ENCODE data around the gene CARD14. TPM values are rescaled to one million over a fixed set of nuclear protein-coding genes. Genes with fewer than 3 reads are reported as not detected.
A peak's percentile ranks its signal among the peaks of the same experiment; 100 is the strongest.

CARD14 gene
- total RNA-seq, 1 donor from 2014 or later = 0.64 TPM

GRCh38 chr17:80251966-80252365 is 82.1 kb downstream of the CARD14 start:
- H3K27ac Mint-ChIP-seq (ENCODE audit: unreplicated experiment) = no peak overlapping the region

GRCh38 chr17:80252871-80253270 is 83.0 kb downstream of the CARD14 start:
- Mint-ChIP-seq H3K36me3 (ENCODE audit: low read depth, unreplicated experiment) (peaks cover 3% of the 10 kb centered on the region), H3K27ac (ENCODE audit: unreplicated experiment) (no peak overlapping the region), H3K9me3 (ENCODE audit: unreplicated experiment) (no peaks in the 10 kb centered on the region), H3K27me3 (ENCODE audit: unreplicated experiment) (peaks cover 4% of the 10 kb centered on the region), H3K4me1 (ENCODE audit: unreplicated experiment) (peaks cover 11% of the 10 kb centered on the region), H3K4me3 (ENCODE audit: unreplicated experiment) (no peak overlapping the region)
- TF ChIP-seq CTCF (IDR thresholded peaks at IDR 0.05; ENCODE audit: unreplicated experiment) = no peak
- peak; percentile 64 for DNase-seq (ENCODE audit: low spot score)

More at GRCh38 chr17:80251966-80252365, 82.1 kb downstream of the CARD14 start:
- Mint-ChIP-seq H3K36me3 (ENCODE audit: low read depth, unreplicated experiment) (peaks cover 3% of the 10 kb centered on the region), H3K4me3 (ENCODE audit: unreplicated experiment) (no peak overlapping the region), H3K27me3 (ENCODE audit: unreplicated experiment) (peaks cover 4% of the 10 kb centered on the region), H3K9me3 (ENCODE audit: unreplicated experiment) (no peaks in the 10 kb centered on the region), H3K4me1 (ENCODE audit: unreplicated experiment) (peaks cover 11% of the 10 kb centered on the region)
- no peak for DNase-seq (ENCODE audit: low spot score)
- TF ChIP-seq CTCF (IDR thresholded peaks at IDR 0.05; ENCODE audit: unreplicated experiment) = no peak

- Mint-ChIP-seq H3K9me3 (ENCODE audit: unreplicated experiment) (no peaks in the 10 kb centered on the region), H3K36me3 (ENCODE audit: low read depth, unreplicated experiment) (peaks cover 3% of the 10 kb centered on the region), H3K27ac (ENCODE audit: unreplicated experiment) (no peak overlapping the region), H3K27me3 (ENCODE audit: unreplicated experiment) (peaks cover 7% of the 10 kb centered on the region), H3K4me1 (ENCODE audit: unreplicated experiment) (peaks cover 11% of the 10 kb centered on the region), H3K4me3 (ENCODE audit: unreplicated experiment) (no peak overlapping the region)
- DNase-seq (ENCODE audit: low spot score) = no peak
- TF ChIP-seq CTCF (IDR thresholded peaks at IDR 0.05; ENCODE audit: unreplicated experiment) = no peak
These were observed 84.0 kb downstream of the CARD14 start for GRCh38 chr17:80253631-80254395.

GRCh38 chr17:80254396-80255251 is 84.8 kb downstream of the CARD14 start:
- H3K9me3 Mint-ChIP-seq (ENCODE audit: unreplicated experiment) = no peaks in the 10 kb centered on the region
- H3K36me3 Mint-ChIP-seq (ENCODE audit: low read depth, unreplicated experiment) = peaks cover 3% of the 10 kb centered on the region
- DNase-seq (ENCODE audit: low spot score) = no peak
- TF ChIP-seq CTCF (IDR thresholded peaks at IDR 0.05; ENCODE audit: unreplicated experiment) = no peak
- no peak overlapping the region for H3K4me3 Mint-ChIP-seq (ENCODE audit: unreplicated experiment)
- H3K27me3 Mint-ChIP-seq (ENCODE audit: unreplicated experiment) = peaks cover 11% of the 10 kb centered on the region
- H3K27ac Mint-ChIP-seq (ENCODE audit: unreplicated experiment) = no peak overlapping the region
- H3K4me1 Mint-ChIP-seq (ENCODE audit: unreplicated experiment) = peaks cover 11% of the 10 kb centered on the region

GRCh38 chr17:80256034-80256350 is 86.2 kb downstream of the CARD14 start:
- no peak overlapping the region for H3K4me3 Mint-ChIP-seq (ENCODE audit: unreplicated experiment)
- peaks cover 3% of the 10 kb centered on the region for H3K36me3 Mint-ChIP-seq (ENCODE audit: low read depth, unreplicated experiment)
- no peak for TF ChIP-seq CTCF (IDR thresholded peaks at IDR 0.05; ENCODE audit: unreplicated experiment)
- H3K27me3 Mint-ChIP-seq (ENCODE audit: unreplicated experiment) = peaks cover 13% of the 10 kb centered on the region
- no peak overlapping the region for H3K27ac Mint-ChIP-seq (ENCODE audit: unreplicated experiment)
- H3K9me3 Mint-ChIP-seq (ENCODE audit: unreplicated experiment) = no peaks in the 10 kb centered on the region
- peaks cover 13% of the 10 kb centered on the region for H3K4me1 Mint-ChIP-seq (ENCODE audit: unreplicated experiment)
- no peak for DNase-seq (ENCODE audit: low spot score)

Measured in endothelial cell (in vitro differentiated cells).